D721Med (cell line): ENCODE results near the gene CACNA1B.

ENCODE experiments used
- DNase-seq: peaks from one replicate; pipeline ENCODE4 v3.0.0; 2011; ENCODE audit warnings: low spot score; ENCODE audit not compliant: insufficient read length
- FAIRE-seq: peaks from 2 replicates; lab custom pipeline; 2011; peaks lifted over from hg19 to GRCh38; lab: Jason Lieb, UNC
- CTCF ChIP-seq: IDR thresholded peaks from 2 replicates; pipeline ENCODE4 v1.5.1; 2012; ENCODE audit warnings: mild to moderate bottlenecking, control low read depth; ENCODE audit not compliant: insufficient read depth; ENCODE audit errors: missing control alignments

Gene CACNA1B

GRCh38 chr9:137959641-137960411 is 82.2 kb downstream of the CACNA1B start:
- TF ChIP-seq CTCF = no peak
- FAIRE-seq = no peak
- DNase-seq = no peak

- FAIRE-seq (no peak), DNase-seq (no peak)
- no peak for TF ChIP-seq CTCF
Measured at GRCh38 chr9:137960496-137960895, 82.9 kb downstream of the CACNA1B start.

- TF ChIP-seq CTCF = no peak
- no peak for FAIRE-seq
Measured at GRCh38 chr9:137963525-137963924, 85.9 kb downstream of the CACNA1B start.

GRCh38 chr9:137965177-137965795 is 87.7 kb downstream of the CACNA1B start:
- TF ChIP-seq CTCF = no peak
- no peak for FAIRE-seq
- DNase-seq = no peak

More at GRCh38 chr9:137963525-137963924, 85.9 kb downstream of the CACNA1B start:
- DNase-seq = no peak

- no peak for DNase-seq
- TF ChIP-seq CTCF = no peak
- FAIRE-seq = no peak
Measured at GRCh38 chr9:137967280-137967953, 89.8 kb downstream of the CACNA1B start.

GRCh38 chr9:137968235-137968634 is 90.7 kb downstream of the CACNA1B start:
- FAIRE-seq = no peak
- no peak for TF ChIP-seq CTCF
- DNase-seq = no peak
